ENCODE measurements around the gene ZNF436. TPM values are rescaled to one million over a fixed set of nuclear protein-coding genes. Genes with fewer than 3 reads are reported as not detected.

Gene ZNF436
- total and polyA plus RNA-seq, 9 of the 15 experiments (the other 6 are each of a cell fraction or from before 2014, with no cell fraction given): 2.1 to 11.3 (median 6.8) TPM

GRCh38 chr1:23417570-23417969, 47.9 kb upstream of the ZNF436 start (continued):
- no peak for TF ChIP-seq FOXP4 (CRISPR knock-in tag; IDR thresholded peaks at IDR 0.05; ENCODE audit: borderline replicate concordance)
- TF ChIP-seq E2F6 (IDR thresholded peaks at IDR 0.05; ENCODE audit: borderline replicate concordance in 1 of 2, extremely low read depth in 1 of 2, insufficient read depth in 1 of 2, insufficient read length in 1 of 2, low read depth in 1 of 2, low read length in 1 of 2, poor library complexity in 1 of 2, severe bottlenecking in 1 of 2): no peak
- TF ChIP-seq EHMT2 (IDR thresholded peaks at IDR 0.05): no peak
- no peak for TF ChIP-seq SIX5 (IDR thresholded peaks at IDR 0.05; ENCODE audit: borderline replicate concordance in 1 of 2, insufficient read depth in 1 of 2, low read depth in 1 of 2, low read length in 2 of 2)
- TF ChIP-seq EP400 (IDR thresholded peaks at IDR 0.05): no peak
- TF ChIP-seq GATA2 (CRISPR knock-in tag; IDR thresholded peaks at IDR 0.05): no peak
- TF ChIP-seq ZFP30 (CRISPR knock-in tag; IDR thresholded peaks at IDR 0.05; ENCODE audit: borderline replicate concordance): no peak
- TF ChIP-seq E2F1 (CRISPR knock-in tag; IDR thresholded peaks at IDR 0.05): no peak
- no peak for TF ChIP-seq CHD7 (IDR thresholded peaks at IDR 0.05; ENCODE audit: low read depth, low read length)
- TF ChIP-seq JUN (IDR thresholded peaks at IDR 0.05; ENCODE audit: borderline replicate concordance, low read depth, low read length): no peak
- no peak for TF ChIP-seq JUN (CRISPR knock-in tag; IDR thresholded peaks at IDR 0.05; ENCODE audit: borderline replicate concordance)
